SK-N-MC (cell line): ENCODE measurements around the gene NPEPL1.

Experiments used
- EZH2 ChIP-seq: fragments of 200-600 bp; sonication (generic); IDR thresholded peaks from one replicate; pipeline ENCODE4 v1.6.1; 2017; ENCODE audit warnings: antibody characterized with exemption
- FOXP2 ChIP-seq: optimal IDR thresholded peaks from 2 replicates; pipeline ENCODE3; 2011; ENCODE audit warnings: mild to moderate bottlenecking, moderate library complexity; ENCODE audit not compliant: insufficient read depth; ENCODE audit errors: extremely low read length, control extremely low read depth
- POLR2AphosphoS5 ChIP-seq: IDR thresholded peaks from 2 replicates; pipeline ENCODE4 v1.6.1; 2012; ENCODE audit warnings: mild to moderate bottlenecking, low read depth, low read length, borderline replicate concordance

GRCh38 chr20:58697201-58697866 lies 4.7 kb downstream of the NPEPL1 start:
- TF ChIP-seq POLR2AphosphoS5 (no peak), EZH2 (no peak), FOXP2 (no peak)
